Stimulated activated CD8-positive, alpha-beta memory T cell treated with anti-CD3 and anti-CD28 coated beads, Interleukin-15, amount 100 ng/mL, for 4 hours (primary cell): ENCODE results near the gene GRIA4.

Source experiments
- DNase-seq, 2 donors: peaks; one replicate each; pipeline ENCODE4 v3.0.0-alpha.2; 2020; ENCODE audit warnings: low read depth in 2 of 2

Gene GRIA4

DNA sequence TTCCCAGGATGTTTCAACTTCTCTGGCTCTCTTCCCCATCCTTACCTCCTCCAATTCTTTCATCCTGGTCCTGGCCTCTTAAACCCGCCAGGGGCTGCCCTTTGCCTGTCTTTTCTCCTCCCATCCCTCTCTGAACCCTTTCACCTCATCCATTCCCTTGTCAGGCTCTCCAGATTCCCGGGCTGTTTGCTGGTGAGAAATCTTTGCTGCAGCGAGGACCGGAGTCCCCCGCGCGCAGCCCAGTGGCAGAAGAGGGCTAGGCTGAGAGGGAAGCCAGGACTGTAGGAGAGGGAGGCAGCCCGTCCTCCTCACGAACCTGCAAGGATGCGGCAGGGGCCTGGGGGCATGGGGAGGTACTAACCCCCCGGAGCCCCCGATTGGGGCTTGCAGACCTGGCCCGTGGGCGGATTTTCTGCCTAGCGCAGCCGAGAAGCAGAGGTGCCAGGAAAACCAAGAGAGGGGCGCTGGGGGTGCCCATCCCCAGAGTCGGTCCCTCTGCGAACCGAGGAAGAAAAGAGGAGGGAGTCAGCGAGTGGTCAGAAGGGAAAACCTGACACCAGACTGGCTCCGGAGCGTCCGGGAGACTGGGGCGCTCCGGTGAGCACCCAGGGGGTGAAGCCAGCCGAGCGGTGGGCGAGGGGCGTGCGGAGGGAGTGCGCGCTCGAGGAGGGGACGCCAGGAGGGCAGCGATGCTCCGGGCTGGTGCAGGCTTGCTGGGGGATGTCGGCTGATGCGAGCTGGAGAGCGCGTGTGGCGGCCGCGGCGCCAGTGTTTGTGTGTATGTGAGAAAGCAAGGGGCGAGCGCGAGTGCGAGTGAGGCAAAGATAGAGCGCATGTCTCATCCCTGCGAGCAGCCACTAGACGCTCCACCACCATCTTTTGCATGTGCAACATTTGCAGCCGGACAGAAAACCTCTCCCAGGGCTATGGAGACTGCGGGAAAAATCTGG lies at the start of gene GRIA4:
GRIA4 (plus strand) TSS at position 242 of the 950 bp plus-strand sequence. CDS start 925 bp downstream, outside the sequence.
- no peak for DNase-seq

DNA sequence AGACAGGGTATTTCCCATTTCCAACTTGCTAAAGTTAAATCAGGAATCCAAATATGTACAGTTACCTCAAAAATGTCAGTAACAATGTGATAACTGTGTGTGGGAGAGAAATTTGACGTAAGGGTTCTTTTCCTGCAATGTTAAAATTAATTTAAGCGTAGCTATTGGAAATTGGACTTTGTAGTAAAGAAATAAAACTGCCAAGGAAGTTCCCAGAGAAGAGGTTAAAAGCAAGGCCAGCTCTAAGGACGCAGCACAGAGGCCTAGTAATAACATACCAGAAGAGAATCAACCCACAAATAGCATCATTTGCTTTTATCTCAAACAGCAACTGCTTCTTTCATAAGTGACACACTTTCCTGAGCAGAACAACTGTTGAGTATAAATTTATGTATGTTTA lies 36.8 kb upstream of the GRIA4 start:
- DNase-seq = no peak

DNA sequence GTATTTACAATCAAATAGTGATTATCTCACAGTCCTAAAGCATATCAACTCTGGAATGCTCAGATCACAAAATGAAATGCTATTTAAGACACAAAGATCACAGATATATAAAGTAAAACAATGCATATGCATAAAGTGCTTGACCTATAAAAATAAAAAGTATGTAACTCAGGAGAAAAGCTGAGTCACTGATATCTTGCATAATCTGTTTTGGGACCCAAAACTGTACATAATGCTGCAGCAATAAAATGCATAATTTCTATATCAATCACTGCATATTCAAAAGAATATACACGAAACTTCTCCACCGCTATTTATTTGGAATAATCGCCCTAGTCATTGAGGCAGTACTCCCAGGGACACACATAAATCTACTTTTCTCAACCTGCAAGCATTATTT lies 34.9 kb upstream of the GRIA4 start:
- no peak for DNase-seq

DNA sequence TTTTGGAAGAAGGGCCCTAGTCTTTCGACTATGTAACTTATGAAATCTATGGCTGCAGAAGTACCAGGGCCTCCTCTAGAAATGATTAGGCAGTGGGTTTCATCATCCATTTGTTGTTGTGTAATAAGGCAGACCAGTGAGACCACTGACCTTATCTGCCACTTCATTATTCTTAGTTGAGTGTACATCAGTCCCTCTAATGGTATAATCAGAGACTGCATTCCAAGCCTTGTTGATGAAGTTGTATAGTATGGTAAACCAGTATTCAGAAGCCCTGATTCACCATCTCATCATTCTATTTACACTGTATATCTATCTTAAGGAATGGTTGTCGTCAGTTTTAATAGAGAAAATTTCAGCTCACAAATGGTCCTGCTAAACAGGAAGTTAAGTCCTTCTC lies 32.2 kb upstream of the GRIA4 start:
- DNase-seq = no peak

DNA sequence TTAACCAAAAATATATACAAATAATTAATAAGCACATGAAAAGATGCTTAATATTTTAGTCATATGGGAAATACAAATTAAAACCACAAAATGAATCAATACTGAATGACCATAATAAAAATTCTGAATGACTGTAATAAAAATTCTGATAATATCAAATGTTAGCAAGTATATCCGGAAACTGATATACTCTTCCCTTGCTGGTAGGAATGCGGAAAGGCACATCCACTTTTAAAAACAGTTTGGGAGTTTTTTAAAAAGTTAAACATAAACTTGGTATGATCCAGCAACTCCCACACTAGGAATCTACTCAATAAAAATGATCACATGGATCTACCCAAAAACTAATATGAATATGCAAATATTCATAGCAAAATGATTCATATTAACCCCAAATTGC lies 30.8 kb upstream of the GRIA4 start:
- DNase-seq = no peak

DNA sequence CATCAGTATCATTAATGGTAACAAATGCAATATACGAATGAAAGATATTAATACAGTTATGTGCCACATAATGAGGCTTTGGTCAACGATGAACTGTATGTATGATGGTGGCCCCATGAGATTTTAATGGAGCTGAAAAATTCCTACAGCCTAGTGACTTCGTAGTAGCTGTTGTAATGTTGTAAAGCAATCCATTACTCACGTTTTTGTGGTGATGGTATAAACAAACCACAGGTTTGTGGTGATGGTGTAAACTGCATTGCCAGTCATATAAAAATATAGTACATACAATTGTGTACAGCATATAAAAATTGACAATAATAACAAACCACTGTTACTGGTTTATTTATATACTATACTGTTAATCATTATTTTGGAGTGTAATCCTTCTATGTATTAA lies 27.4 kb upstream of the GRIA4 start:
- no peak for DNase-seq

DNA sequence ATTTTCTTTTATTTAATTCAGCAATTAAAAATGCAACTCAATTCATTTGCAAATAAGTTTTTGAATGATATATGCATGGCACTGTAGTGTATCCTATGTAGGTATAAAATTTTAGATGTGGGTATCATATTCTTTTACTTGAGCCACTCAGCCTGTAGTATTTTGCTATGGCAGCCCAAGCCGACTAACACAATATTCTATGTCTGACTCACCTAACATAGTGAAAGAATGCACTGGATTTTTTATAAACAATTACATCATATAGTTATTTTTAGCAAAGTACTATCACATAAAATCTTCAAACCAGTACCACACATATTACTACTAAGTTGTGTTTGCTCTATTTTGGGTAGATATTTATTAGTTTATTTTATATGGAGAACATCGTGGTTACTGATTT lies 21.9 kb upstream of the GRIA4 start:
- no peak for DNase-seq

DNA sequence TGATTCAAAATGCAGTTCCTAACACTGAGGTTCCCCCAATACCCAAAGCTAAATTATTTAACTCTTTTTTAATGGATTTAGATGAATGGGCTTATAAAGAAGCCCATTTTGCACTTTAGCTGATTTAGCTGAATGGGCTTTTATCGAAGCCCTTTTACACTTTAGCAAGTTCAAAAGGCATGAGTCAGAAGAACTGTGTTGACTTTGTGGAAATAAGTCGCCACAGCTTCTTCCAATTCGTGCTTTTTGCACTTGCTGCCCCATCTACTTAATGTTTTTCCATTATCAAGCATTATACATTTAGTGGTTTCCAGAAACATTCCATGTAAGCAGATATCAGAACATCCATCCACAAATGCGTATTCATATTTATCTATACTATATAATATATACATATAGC lies 20.5 kb upstream of the GRIA4 start:
- DNase-seq = no peak

DNA sequence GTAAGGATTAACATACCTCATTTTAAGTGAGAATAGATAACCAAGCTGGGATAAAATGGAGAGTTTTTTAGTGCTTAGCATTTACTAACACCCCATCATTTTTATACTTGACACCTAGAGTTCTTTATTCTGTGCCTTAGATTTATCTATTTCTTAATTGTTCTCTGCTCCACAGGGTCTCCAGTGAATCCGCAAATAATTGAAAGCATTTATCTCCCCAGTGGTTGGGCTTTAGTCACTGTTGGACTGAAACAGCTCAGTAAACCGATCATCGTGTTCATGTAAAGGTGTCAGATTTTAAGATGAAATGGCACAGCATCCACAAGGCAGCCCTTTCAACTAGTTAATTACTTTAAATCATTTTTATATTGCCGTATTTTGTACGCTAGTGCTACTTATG lies 17.8 kb upstream of the GRIA4 start:
- DNase-seq = no peak

DNA sequence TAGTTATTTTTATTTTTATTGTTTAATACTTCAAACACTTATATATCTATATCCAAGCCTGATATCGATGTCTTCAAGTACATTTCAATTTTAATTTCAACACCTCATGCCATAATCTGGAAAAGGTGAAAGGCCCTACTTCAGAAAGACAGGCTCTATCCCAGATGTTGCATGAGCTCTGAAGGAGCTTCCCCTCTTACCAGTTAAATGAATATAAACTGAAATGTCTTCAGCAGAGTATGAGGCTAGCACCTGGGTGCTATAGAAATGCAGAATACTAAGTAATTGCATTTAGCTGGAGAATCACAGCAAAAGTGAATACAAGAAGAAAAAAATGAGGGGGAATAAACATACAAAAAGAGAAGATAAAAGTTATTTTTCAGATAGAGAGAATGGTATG lies 11.5 kb upstream of the GRIA4 start:
- DNase-seq = no peak

DNA sequence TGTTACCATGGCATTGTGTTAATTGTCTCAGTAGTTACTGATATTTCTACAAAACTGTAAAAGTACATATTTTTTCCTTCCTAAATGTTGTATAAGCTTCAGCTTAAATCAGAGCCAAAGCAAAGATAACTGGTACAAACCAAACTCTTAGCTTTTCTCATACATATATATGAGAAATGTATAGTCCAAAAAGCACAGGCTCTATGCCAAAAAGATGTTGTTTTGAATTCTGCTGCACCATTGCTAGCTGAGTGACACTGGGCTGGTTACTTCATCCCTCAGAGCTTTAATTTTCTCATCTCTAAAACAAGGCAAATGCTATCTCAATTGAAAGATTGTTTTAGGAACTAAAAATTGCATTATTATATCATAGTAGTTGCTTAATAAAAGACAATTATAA lies 6.7 kb upstream of the GRIA4 start:
- no peak for DNase-seq

DNA sequence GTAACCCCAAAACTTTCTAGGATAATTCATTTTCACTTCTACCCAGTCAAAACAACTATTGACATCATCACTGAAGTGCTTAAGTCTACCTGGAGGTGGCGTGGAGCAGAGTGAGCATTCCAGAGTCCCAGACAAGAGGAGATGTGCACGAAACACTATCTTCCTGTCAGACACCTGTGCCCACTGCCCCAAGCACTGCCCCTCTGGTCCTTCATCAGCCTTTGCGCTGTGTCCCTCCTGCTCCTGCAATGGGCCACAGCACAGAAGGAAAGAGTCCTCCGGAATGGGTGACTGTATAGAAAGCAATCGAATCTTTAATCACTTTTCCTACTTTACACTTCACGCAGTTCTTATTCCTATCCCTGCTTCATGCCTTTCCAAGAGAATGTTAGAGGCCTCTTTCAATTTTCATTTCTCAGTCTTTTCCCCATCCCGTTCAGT lies 512 bp upstream of the GRIA4 start:
- no peak for DNase-seq

DNA sequence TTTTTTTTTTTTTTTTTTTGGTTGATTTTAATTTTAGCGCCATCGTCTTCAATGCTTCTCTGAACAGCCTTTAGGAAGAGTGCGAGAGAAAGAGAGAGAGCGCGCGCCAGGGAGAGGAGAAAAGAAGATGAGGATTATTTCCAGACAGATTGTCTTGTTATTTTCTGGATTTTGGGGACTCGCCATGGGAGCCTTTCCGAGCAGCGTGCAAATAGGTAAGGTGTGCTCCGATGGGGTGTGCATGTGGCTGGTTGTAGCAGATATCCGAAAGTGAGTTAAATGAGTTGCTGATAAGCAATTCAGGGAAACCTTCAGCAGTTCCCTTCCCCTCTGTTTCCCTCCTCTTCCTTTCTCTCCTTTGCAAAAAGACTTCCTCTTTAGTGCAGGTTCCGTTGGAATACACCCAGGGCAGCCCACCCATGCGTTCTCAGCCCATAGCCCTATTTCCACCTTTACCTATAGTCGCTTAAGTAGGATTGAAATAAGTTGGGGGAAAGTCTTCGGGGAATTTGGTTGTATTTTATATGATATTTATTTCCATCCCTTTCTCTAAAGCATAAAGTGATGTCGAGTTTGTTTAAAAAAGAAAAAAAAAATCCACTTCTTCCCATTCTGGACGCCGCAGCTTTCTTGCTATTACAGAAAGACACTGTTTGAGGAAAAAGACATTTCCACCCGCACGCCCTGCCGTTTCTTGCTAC lies 1.1 kb downstream of the GRIA4 start:
- DNase-seq = no peak

DNA sequence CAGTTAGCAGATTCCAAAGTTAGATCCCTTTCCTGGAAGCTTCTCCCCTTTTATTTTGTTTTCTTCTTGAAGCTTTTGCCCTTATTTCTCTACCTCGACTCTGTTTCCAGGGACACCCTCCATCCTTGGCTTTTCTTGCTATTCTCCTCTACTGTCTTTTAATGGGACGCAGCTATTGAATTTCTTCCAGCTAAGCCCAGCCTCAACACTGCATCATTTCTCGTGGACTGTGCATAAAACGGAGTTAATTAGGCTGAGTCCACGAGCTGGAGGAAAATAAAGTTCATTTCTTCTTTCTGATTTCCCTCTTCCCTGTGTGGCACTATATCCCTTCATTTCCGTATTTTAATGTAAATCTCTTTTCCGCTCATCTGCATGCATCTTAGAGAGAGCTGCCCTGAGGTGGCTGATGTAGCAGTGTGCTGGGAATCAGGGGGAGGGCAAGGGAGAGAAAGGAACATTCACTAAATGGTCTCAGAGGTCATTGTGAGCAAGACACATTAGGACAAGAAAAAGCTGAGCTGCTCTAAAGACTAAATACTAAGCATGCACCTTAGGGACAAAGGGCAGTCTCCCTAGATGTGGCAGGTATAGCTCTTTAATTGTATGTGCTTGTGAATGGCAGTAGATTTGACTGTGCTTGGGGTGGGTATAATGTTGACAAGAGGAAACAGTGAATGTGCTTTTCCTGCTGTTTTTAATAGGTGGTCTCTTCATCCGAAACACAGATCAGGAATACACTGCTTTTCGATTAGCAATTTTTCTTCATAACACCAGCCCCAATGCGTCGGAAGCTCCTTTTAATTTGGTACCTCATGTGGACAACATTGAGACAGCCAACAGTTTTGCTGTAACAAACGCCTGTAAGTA lies 1.9 kb downstream of the GRIA4 start:
- DNase-seq = no peak

DNA sequence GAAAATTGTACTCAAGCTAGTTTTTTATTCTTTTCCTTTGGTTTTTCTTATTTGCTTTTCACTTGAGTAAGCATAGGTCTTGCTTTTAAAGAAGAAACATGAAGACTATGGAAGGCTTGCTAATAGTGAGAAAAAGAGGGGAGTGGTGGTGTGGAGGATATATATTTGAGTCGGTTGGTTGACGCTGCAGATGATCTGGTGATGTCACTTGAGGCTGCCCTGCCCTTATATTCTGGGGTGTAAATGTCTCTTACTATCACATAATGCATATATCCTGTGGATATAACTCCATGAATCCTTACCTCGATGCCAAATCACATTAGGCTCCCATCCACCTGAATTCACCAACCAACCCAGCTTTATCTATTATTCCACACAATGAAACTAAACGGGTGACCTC lies 2.9 kb downstream of the GRIA4 start:
- no peak for DNase-seq

DNA sequence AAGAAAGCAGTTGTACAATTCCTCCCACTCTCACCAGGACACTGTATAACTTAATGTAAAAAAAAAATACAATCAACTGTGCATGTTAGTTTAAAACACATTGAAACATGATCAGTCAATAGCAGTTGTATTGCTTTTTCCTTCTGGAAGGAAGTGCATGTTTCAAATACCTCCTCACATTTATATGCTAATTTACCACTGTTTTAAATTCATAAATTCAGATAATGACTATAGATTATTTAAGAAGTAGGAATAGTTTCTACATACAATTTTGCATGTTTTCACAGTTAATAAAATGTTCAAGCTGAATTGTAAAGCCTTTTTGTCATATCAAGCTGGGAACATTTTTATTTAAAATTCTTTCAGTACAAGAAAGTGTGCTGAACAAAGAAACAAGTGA lies 3.3 kb downstream of the GRIA4 start:
- no peak for DNase-seq

DNA sequence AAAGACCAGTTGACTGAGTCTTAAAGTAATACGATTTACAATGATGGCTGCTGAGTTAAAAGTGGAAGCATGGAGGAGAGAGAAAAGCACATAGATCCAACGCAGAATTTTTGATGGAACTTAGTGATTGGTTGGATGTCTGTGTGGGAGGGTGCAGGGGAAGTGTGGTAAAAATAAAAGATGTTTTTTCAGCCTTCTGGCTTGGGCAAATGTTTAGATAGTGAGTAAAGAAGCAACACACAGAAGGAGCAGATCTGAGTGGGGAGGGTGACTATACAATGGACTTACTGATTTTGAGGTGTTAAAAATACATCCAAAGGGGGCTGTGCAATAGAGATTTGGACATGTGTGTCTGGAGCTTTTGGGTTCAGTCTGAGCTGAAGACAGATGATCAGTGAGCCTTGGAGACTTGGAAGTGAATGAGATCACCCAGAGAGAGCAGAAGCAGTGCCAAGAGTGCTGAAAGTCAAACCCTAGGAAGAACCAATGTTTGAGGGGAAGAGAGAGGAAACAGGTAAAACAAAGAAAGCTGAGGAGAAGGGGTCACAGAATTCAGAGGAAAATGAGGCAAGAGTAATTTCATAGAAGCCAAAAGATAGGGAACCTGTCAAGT lies 8.6 kb downstream of the GRIA4 start:
- DNase-seq = no peak

DNA sequence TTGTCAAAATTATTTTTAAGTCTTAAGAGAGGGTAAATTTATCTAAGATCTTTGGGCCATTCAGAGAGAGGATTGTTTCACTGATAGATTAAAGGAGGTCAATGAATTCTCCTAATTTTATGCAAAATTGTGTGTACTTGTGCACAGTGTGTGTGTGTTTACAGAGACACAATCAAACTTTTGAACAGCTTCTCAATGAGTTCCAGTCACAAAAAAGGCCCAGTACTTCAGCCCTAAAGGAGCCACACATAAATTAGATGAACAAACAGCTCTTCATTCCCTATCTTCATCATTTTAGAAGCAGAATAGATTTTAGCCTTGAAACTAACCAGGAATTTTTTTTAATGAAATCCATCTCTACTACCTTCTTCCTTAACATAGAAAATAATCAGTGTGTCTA lies 9.7 kb downstream of the GRIA4 start:
- no peak for DNase-seq

DNA sequence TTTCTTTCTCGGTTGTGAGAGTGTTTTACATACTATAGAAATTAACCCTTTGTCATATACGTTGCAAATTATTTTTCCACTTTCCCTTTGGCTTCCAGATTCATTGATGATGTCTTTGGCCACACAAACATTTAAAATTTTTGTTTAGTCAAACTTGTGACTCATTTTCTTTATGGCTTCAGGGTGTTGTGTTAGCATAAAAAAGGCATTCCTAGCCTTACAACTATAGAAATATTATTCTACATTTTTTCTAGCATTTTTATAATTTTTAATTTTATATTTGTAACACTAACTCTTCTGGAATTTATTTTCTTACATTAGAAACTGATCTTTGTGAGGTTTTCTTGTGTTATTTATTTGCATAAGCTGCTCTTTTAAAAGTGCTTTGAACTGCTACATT lies 12.1 kb downstream of the GRIA4 start:
- DNase-seq = no peak

DNA sequence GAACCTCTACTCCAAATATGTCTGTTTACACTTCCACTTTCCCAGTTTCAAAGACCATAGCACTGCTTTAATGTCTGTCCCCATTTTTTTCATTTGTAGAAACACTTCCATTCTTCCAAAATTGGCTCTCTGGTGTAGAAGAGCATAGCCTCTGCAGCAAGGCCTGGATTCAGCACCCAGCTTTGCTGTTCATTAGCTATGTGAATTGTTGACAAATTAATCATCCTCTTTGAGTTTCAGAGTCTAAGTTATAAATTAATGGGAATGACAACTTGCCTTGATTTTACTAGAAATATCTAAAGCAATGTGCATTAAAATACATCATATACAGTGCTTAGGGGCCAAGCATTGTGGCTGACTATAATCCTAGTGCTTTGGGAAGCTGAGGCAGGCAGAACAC lies 22.4 kb downstream of the GRIA4 start:
- no peak for DNase-seq

DNA sequence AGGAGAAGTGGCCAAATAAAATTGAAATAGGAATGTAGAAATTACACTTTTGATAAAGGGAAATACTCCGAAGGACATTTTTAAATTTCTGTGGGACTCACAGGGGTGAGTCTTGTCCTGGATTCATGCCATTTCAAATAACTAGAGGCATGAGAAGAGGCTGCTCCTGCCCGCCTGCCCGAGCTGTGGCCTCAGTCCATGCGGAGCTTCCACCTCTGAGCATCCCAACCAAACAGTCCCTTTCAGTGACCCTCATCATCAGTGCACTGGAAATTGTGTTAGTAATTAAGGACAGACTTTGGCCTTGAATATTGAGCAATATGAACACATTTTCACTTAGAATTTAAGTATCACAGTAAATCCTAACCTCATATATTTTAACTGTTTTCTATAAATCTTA lies 25.6 kb downstream of the GRIA4 start:
- no peak for DNase-seq

DNA sequence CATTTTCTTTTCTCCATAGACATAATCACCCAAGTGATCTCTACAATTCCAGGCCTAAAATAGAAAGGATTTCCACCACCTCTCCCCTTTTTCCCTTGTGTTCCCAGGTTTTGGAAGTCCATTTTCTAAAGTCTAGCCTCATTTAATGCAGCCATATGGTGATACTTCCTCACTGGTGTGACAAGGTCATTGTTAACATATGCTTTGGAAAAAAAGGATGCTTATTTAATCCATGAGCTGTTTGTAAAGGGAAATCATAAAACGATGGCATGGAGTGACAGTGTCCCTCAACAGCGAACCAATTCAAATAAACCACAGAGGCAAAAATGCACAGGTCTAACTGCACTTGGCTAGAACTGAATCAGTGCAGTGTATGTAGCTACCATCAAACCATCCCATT lies 26.6 kb downstream of the GRIA4 start:
- no peak for DNase-seq
